OCI-LY7 (cell line): ENCODE measurements around the gene CEP68.

Experiments used
- EZH2phosphoT487 ChIP-seq: fragments of 200-600 bp; sonication (generic); IDR thresholded peaks from 2 replicates; pipeline ENCODE4 v1.6.1; 2018; ENCODE audit warnings: low read depth, borderline replicate concordance, mild to moderate bottlenecking, mixed run types, antibody characterized with exemption, low read length, moderate library complexity, mixed read lengths
- TF ChIP-seq, protein P1 (sequence below): fragments of 200-600 bp; sonication (generic); conservative IDR thresholded peaks from 2 replicates; pipeline ENCODE4 v1.5.1; 2014; ENCODE audit warnings: mild to moderate bottlenecking, antibody characterized with exemption, low read length, moderate library complexity, mixed read lengths

DNA sequence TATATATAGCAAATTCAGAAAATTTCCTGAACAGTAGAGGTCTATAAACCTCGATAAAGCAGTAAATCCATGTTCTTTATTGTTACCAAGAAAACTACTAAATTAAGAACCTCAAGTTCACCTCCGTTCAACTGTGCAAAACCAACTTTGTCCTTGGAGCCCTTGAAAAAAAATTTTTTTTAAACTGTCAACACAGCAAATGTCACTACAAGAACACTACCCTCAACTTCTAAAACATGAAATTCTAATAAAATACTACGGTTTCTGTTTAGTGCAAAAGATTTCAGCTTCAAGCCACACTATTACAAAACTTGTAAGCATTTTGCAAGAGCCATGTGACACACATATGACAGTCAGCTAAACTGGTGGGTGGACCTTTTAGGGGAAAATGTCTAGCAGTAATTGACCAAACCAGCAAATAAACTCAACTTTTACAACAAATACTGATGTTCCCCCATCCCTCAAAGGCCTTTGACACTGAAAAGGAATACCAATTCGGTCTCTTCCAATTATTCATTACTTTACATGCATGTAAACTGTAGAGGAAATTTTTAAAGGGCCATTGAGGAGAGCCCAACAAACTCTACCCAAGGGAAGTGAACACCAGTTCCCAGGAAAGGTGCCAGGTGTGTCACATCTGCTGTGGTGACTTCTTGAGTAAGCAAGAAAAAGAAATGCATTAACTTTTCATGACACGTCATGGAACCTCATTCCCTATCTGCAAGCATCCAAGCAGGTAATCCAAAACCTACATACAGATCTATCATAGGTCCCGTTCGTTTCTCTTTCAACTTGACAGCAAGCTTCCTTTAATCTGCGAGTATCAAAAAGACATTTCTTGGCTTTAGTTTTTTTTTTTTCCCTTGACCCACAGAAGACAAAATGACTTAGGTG, 72.3 kb downstream of the CEP68 start:
- TF ChIP-seq, protein P1, sequence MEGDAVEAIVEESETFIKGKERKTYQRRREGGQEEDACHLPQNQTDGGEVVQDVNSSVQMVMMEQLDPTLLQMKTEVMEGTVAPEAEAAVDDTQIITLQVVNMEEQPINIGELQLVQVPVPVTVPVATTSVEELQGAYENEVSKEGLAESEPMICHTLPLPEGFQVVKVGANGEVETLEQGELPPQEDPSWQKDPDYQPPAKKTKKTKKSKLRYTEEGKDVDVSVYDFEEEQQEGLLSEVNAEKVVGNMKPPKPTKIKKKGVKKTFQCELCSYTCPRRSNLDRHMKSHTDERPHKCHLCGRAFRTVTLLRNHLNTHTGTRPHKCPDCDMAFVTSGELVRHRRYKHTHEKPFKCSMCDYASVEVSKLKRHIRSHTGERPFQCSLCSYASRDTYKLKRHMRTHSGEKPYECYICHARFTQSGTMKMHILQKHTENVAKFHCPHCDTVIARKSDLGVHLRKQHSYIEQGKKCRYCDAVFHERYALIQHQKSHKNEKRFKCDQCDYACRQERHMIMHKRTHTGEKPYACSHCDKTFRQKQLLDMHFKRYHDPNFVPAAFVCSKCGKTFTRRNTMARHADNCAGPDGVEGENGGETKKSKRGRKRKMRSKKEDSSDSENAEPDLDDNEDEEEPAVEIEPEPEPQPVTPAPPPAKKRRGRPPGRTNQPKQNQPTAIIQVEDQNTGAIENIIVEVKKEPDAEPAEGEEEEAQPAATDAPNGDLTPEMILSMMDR = no peak
- no peak for TF ChIP-seq EZH2phosphoT487
